CD4-positive, alpha-beta T cell treated with Interleukin-4 for 1 hour (primary cell): ENCODE results near the gene DNAJC7.
"Not testable (repeated sequence)": the region's sequence is repeated elsewhere in the genome, so short reads cannot be mapped to it uniquely, and the experiment has no call there.

Source experiments
- DNase-seq, 2 donors: peaks; one replicate each; pipeline ENCODE4 v3.0.0-alpha.2; 2020 to 2022

The DNAJC7 gene

DNA sequence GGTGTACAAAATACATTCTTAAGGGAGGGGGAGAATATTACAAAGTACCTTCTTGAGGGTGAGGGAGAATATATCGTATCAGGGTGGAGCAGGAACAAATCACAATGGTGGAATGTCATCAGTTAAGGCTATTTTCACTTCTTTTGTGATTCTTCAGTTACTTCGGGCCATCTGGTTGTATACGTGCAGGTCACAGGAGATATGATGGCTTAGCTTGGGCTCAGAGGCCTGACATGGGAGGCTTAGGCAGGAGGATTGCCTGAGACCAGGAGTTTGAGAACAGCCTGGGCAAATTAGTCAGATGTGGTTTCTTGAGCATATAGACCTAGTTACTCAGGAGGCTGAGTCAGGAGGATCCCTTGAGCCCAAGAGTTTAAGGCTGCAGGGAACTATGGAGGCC lies 73.7 kb downstream of the DNAJC7 start:
- no peak for DNase-seq

DNA sequence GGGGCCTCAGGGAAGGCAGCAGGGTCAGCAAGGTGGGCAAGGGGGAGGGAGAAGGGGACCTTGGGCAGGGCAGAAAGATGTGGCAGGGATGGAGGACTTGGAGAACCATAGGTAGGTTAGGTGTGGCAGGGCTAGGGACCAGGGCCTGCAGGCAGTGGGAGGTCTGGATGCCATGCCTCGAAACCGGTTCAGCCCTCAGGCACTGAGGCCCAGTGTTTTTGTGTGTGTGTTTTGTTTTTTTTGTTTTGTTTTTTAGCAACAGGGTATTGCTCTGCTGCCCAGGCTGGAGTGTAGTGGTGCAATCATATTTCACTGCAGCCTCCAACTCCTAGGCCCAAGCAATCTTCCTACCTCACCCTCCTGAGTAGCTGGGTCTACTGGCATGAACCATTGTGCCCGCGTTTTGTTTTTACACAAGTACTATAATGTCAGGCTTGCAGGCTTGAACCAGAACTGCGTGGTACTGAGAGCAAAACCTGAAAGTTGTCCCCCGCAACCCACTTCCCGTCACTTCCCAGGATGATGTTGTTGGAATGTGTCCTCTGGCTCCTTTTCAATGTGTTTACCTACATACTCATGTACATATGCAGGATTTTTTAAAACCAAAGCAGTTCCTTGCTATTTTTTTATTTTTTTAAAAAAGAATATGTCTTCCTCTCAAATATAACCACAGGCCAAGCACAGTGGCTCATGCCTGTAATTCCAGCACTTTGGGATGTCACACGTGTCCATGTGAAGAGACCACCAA lies 74.4 kb downstream of the DNAJC7 start:
- DNase-seq: no peak

DNA sequence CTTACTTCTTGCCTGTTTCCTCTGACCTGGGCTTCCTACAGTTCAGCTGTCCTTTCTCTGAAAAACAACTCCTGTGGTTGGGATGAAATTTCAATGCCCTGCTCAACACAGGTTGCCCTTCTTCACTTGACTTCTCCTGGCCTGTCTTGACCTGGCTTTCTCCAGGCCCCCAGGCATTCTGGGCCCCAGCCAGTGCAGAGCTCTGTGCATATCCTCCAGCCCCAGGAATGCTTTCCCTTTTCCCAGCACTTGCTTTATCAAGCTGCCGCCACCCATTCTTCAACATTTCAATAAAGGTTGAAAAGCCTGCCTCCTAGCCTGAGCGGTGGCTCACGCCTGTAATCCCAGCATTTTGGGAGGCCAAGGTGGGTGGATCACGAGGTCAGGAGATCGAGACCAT lies 76.1 kb downstream of the DNAJC7 start:
- DNase-seq: no peak

DNA sequence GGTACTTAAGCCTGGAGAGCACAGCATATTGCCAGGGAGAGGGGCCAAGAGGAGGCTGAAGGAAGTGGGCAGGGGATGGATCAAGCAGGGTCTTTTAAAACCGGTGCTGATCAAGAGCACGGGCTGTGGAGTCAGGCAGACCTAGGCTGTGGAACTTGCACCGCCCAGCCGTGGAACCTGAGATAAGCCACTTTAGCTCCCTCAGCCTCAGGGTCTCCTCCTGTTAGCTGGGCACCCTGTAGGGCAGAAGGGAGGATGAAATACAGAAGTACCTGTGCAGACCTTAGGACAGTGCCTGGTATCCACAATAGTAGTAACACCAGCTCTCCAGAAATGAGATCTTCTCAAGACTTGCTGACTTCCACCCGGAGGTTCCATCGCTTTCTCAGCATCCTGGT lies 77.5 kb downstream of the DNAJC7 start:
- DNase-seq: no peak

DNA sequence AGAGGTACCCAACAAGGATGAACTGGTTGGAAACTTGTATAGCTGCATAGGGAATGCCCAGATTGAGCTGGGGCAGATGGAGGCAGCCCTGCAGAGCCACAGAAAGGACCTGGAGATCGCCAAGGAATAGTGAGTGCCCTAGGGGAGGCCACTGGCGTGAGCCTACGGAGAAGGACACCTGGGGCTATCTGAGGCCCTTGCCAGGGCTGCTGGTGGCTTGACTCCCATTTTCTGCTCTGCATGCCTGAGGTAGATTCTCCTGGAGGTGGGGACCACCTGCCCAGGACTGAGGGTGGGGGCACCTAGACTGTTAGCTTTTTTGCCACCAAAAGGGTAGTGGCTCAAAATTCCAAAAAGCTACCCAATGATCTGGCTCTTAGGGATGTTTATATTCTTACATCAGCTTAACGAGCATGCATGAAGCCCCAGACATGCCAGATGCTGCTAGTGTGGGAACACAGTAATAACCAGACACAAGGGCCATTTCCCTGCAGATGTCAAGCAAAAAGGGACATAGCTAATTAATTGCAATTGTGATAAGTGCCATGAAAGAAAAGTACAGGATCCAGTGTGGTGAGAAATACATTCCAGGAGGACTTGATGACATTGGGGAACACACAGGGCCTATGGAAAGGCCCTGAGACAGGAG lies 78.1 kb downstream of the DNAJC7 start:
- DNase-seq: no peak

DNA sequence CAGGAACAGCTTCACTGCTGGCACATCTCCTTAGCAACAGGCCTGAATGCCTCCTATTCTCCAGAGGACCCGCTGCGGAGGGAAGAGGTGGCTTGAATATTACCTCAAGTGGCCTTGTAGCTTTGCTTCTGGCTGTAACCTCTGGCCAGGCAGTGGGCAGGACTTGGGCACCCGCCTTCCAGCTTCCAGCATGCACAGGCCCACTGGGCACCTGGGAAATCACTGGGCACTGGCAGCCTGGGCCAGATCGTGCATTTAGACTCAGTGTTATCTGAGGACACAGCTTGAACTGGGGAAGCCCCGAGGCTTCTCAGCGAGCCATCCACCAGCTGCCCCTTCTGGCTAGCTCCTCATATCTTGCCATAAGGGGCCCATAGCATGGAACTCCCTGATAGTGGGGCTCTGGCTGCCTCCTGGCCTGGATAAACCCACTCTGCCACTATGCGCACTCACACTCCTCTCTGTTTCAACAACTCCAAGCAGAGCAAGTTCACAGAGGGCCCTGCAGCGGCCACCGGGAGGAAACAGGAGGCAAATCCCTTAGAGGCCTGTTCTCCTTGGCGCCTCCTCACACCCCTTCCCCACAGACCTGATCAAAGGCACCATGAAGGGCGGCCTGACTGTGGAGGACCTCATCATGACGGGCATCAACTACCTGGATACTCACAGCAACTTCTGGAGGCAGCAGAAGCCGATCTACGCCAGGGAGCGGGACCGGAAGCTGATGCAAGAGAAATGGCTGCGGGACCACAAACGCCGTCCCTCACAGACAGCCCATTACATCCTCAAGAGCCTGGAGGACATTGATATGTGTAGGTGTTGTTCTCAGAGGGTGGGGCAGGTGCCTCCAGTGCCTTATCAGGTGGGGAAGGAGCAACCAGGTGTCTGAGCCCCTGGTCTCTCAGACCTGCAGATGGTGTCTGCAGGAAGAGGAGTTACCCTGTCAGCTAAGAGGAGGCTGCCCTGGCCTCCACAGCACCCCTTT lies 79.0 kb downstream of the DNAJC7 start:
- DNase-seq: no peak

DNA sequence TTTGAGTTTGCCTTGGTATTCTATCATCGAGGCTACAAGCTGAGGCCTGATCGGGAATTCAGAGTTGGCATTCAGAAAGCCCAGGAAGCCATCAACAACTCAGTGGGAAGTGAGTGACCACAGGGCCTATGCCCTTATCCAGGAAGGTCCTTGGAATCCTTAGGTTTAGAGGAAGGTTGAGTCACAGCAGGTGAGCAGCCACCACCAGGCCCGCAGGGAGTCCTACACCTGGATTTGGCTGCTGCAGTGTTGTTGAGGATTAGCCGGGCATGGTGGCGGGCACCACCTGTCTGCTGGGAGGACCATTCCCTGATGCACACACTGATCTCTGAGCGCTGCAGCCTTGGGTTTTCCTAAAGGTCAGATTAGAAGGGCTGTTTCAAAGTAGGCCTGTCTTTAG lies 81.6 kb downstream of the DNAJC7 start:
- DNase-seq: no peak

DNA sequence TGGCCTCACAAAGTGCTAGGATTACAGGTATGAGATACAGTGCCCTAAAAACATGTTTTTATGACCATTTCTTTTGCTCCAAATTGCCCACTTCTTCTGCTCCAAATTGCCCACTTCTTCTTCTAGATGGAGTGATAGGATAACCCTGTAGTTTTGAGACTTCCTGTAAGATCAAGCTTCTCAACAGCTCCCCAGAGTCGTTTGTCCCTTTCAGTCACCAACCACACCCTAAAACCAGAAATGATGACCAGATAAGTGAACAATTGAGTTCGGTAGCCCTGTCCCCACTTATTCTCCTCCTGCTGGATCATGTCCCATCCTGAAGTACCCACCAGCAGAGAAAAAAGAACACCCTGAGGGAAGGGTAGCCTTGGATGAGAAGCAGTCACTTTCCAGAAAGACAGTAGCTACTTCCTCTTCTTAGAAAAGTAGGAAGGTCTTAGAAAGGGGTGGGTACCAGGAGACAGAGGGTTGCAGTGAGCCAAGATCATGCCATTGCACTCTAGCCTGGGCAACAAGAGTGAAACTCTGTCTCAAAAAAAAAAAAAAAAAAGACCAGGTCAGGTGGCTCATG lies 84.3 kb downstream of the DNAJC7 start:
- no peak for DNase-seq

DNA sequence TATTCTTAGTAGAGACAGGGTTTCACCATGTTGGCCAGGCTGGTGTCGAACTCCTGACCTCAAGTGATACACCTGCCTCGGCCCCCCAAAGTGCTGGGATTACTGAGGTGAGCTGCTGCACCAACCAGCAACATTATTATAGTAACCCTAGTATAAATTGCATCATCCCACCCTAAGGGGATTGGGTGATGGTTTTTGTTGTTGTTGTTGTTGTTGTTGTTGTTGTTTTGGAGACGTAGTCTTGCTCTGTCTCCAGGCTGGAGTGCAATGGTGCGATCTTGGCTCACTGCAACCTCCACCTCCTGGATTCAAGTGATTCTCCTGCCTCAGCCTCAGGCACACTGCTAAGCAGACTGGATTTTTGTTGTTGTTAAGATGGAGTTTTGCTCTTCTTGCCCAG lies 85.5 kb downstream of the DNAJC7 start:
- not testable (repeated sequence) for DNase-seq

DNA sequence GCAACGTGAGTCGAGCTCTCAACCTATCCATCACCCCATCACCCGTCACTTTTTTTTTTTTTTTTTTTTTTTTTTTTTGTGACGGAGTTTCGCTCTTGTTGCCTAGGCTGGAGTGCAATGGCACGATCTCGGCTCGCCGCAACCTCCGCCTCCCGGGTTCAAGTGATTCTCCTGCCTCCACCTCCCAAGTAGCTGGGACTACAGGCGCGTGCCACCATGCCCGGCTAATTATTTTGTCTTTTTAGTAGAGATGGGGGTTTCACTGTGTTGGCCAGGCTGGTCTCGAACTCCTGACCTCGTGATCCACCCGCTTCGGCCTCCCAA lies 86.4 kb downstream of the DNAJC7 start:
- not testable (repeated sequence) for DNase-seq

DNA sequence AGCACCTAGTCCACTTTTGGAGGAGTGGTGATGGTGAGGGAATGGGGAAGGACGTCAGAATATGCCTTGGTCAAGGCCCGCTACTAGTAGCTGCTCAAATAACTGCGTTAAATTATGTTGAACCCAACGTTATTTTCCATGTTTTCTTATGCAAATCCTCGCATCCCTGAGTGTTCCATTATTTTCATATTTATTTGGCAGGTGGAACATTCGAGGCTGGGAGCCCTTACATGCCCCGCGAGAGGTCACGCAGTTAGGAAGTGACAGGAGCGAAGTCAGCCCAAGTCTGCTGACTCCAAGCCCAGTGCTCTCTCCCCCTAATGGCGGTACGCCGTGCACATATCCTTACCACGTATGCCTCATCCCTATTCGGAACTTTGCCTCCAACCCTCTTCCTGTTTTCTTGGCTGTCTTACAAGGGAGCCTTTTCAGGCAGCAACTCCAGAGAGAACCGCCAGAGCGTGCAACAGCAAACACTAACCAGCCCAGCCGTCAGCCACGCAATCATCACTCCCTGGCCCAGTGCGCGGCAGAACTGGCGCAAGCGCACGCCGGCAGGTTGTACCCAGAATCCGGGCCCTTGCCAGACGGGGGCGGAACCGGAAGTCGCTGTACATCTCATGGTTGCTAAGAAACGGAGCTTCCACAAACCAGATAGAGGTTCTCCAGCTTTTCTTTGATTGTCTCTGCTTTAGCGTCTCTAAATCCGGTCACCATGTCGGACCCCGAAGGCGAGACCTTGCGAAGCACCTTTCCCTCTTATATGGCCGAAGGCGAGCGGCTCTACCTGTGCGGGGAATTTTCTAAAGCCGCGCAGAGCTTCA lies 87.0 kb downstream of the DNAJC7 start, which contains the start of gene ODAD4:
Gene ODAD4 (plus strand): TSS at position 609 of the 824 bp plus-strand sequence. CDS start 107 bp downstream, at position 716.
- peak; percentile 96 to 97 for DNase-seq

DNA sequence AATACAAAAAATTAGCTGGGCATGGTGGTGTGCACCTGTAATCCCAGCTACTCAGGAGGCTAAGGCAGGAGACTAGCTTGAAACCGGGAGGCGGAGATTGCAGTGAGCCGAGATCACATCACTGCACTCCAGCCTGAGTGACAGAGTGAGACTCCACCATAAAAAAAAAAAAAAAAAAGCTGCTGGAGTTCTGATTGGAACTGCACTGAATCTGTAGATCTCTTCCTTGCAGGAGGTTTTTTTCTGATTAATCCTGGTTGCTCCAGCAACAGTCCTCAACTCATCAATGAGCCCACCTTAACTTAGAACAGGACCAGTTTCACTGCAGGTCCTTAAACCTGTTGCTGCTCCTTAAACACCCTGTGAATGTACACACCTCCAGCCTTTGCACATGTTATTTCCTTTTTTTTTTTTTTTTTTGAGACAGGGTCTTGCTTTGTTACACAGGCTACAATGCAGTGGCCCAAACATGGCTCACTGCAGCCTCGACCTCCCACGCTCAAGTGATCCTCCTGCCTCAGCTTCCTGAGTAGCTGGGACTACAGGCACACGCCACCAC lies 88.5 kb downstream of the DNAJC7 start:
- DNase-seq: no peak
